ENCODE data around the gene BABAM2.
"Not testable (repeated sequence)": the region's sequence is repeated elsewhere in the genome, so short reads cannot be mapped to it uniquely, and the experiment has no call there.

BABAM2 gene

GRCh38 chr2:28219758-28220368 is 329.3 kb downstream of the BABAM2 start:
- DNase-seq, result no peak

GRCh38 chr2:28224648-28225472 is 334.3 kb downstream of the BABAM2 start:
- DNase-seq, result no peak

- DNase-seq, result no peak
These were observed 335.0 kb downstream of the BABAM2 start for GRCh38 chr2:28225473-28226080.

- no peak for DNase-seq
These were observed 336.0 kb downstream of the BABAM2 start for GRCh38 chr2:28226558-28226957.

GRCh38 chr2:28227498-28227897 is 337.0 kb downstream of the BABAM2 start:
- no peak for DNase-seq

- DNase-seq, result no peak
These were observed 338.0 kb downstream of the BABAM2 start for GRCh38 chr2:28228434-28228995.

GRCh38 chr2:28231110-28231631 is 340.6 kb downstream of the BABAM2 start:
- no peak for DNase-seq

GRCh38 chr2:28232295-28232694 is 341.8 kb downstream of the BABAM2 start:
- no peak for DNase-seq

GRCh38 chr2:28233164-28233676 is 342.7 kb downstream of the BABAM2 start:
- DNase-seq, result no peak

GRCh38 chr2:28234807-28235206 is 344.3 kb downstream of the BABAM2 start:
- no peak for DNase-seq

GRCh38 chr2:28239207-28239606 is 348.7 kb downstream of the BABAM2 start:
- no peak for DNase-seq

GRCh38 chr2:28240937-28241336 is 350.4 kb downstream of the BABAM2 start:
- no peak for DNase-seq

- no peak for DNase-seq
These were observed 356.8 kb downstream of the BABAM2 start for GRCh38 chr2:28247290-28247689.

GRCh38 chr2:28247734-28248133 is 357.2 kb downstream of the BABAM2 start:
- no peak for DNase-seq

- no peak for DNase-seq
These were observed 358.0 kb downstream of the BABAM2 start for GRCh38 chr2:28248511-28248910.

- DNase-seq, result no peak
These were observed 359.5 kb downstream of the BABAM2 start for GRCh38 chr2:28250006-28250405.

GRCh38 chr2:28251337-28251736 is 360.8 kb downstream of the BABAM2 start:
- DNase-seq, result no peak

- no peak for DNase-seq
These were observed 361.8 kb downstream of the BABAM2 start for GRCh38 chr2:28252311-28252710.

GRCh38 chr2:28253543-28253942 is 363.0 kb downstream of the BABAM2 start:
- DNase-seq, result no peak

- not testable (repeated sequence) for DNase-seq
These were observed 364.7 kb downstream of the BABAM2 start for GRCh38 chr2:28255231-28255630.

- no peak for DNase-seq
These were observed 366.7 kb downstream of the BABAM2 start for GRCh38 chr2:28257182-28257581.

- DNase-seq, result not testable (repeated sequence)
These were observed 368.7 kb downstream of the BABAM2 start for GRCh38 chr2:28259226-28259625.

GRCh38 chr2:28263690-28264089 is 373.2 kb downstream of the BABAM2 start:
- DNase-seq, result no peak

Measured in activated gamma-delta T cell (primary cell).